Measurements from ENCODE around the gene RTN4. TPM values are rescaled to one million over a fixed set of nuclear protein-coding genes. Genes with fewer than 3 reads are reported as not detected.

The RTN4 gene
- total RNA-seq, 1 experiment from 2014 or later, result 110 TPM

GRCh38 chr2:55045780-55046179 lies 4.5 kb downstream of the RTN4 start:
- peak; percentile 49 for DNase-seq (ENCODE audit: low spot score)
- in situ Hi-C loops (cut with HindIII; ENCODE audit: low sequenced_read_pairs), result no loop called here

DNA sequence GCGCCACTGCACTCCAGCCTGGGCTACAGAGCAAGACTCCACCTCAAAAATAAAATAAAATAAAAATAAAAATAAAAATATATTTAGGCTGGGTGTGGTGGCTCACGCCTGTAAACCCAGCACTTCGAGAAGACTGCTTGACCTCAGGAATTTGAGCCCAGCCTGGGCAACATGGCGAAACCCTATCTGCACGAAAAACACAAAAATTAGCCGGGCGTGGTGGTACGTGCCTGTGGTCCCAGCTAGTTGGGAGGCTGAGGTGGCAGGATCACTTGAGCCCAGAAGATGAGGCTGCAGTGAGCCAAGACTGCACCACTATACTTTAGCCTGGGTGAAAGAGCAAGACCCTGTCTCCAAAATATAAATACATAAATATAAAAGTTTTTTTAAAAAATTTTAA lies 6.4 kb downstream of the RTN4 start:
- DNase-seq (ENCODE audit: low spot score), result no peak
- in situ Hi-C loops (cut with HindIII; ENCODE audit: low sequenced_read_pairs), result no loop called here

DNA sequence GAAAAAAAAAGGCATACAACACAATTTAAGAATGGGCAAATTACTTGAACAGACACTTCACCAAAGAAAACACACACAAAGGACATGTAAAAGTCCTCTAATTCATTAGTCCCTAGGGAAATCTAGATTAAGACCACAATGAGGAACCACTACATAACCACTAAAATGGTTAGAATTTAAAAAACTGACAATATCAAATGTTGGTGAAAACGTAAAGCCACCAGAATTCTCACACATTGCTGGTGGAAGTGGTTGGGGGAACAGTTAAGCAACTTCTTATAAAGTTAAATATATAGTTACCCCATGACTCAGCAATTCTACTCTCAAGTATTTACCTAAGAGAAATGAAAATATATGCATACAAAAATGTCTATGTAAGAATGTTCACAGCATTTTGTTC lies 11.8 kb downstream of the RTN4 start:
- DNase-seq (ENCODE audit: low spot score), result no peak
- in situ Hi-C loops (cut with HindIII; ENCODE audit: low sequenced_read_pairs), result no loop called here

DNA sequence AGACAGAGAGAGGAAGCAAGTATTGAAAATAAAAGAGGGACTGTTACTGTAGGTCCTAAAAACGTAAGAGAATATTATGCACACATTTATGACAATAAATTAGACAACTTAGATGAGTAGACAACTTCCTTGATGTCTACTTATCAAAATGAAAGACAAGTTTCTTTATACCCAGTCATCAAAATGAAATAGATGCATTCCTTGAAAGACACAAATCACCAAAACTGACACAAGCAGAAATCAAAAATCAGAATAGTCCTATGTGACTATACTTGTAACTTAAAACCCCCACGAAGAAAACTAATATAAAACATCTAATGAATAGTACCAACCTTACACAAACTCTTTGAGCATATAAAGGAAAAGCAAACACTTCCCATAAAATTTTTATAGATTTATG lies 14.5 kb downstream of the RTN4 start:
- DNase-seq (ENCODE audit: low spot score), result no peak
- in situ Hi-C loops (cut with HindIII; ENCODE audit: low sequenced_read_pairs), result no loop called here

DNA sequence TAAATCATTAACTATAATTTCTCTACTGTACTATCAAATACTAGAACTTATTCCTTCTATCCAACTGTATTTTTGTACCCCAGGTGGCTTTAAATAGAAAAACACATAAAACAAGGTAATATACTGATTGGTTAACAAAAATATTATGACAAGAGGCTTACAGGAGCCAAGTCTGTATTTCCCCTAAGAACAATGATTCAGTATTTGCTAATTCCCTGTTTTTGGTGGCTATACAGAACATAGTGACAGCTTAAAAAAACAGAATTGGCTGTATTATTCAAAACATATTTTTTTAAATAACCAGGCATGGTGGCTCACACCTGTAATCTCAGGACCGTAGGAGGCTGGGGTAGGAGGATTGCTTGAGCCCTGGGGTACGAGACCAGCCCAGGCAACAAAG lies 16.3 kb downstream of the RTN4 start:
- DNase-seq (ENCODE audit: low spot score), result no peak
- in situ Hi-C loops (cut with HindIII; ENCODE audit: low sequenced_read_pairs), result no loop called here

- in situ Hi-C loops (cut with HindIII; ENCODE audit: low sequenced_read_pairs), result no loop called here
- DNase-seq (ENCODE audit: low spot score), result no peak
Measured at GRCh38 chr2:55033076-55033742, 17.0 kb downstream of the RTN4 start.

- DNase-seq (ENCODE audit: low spot score), result no peak
- in situ Hi-C loops (cut with HindIII; ENCODE audit: low sequenced_read_pairs), result no loop called here
Measured at GRCh38 chr2:55031505-55031904, 18.7 kb downstream of the RTN4 start.

- DNase-seq (ENCODE audit: low spot score), result no peak
- in situ Hi-C loops (cut with HindIII; ENCODE audit: low sequenced_read_pairs), result no loop called here
Measured at GRCh38 chr2:55030766-55031165, 19.5 kb downstream of the RTN4 start.

- no peak for DNase-seq (ENCODE audit: low spot score)
- in situ Hi-C loops (cut with HindIII; ENCODE audit: low sequenced_read_pairs), result no loop called here
Measured at GRCh38 chr2:55029098-55029497, 21.2 kb downstream of the RTN4 start.

DNA sequence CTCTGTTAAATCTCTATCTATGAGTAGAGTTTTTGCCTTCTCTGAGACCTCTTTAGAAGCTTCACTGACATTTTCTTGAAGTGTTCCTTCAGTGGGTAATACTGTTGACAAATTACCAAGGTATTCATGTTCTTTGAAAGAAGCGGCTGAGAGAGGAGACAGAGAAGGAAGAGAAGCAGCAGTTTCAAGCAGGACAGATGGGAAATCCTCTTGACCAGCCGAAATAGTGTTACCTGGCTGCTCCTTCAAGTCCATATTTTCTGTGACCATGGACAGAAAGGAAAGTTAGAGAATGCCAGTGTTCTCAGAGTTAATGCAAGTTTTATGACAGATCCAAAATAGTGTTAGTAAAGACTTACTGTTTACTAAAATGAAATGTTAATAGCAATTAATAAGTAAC lies 23.0 kb downstream of the RTN4 start:
- peak; percentile 61 for DNase-seq (ENCODE audit: low spot score)
- in situ Hi-C loops (cut with HindIII; ENCODE audit: low sequenced_read_pairs), result no loop called here

DNA sequence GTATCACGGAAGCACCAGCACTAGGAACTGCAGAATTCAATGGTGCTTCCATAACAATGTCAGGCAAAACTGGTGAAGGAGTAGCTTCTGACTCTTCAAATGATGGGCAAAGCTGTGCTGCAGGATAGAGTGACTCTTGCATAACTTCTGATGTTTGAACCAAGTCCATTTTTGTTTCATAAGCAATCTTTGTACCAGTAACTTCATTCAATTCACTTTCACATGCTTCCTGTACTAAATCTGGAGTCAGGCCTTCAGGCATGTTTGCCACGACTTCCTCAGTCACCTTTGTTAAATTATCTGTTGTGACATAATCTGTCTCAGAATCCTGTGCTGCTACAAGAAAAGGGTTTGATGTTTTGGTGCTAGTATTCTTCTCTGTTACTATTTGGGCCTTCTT lies 24.0 kb downstream of the RTN4 start:
- in situ Hi-C loops (cut with HindIII; ENCODE audit: low sequenced_read_pairs), result no loop called here
- peak; percentile 41 for DNase-seq (ENCODE audit: low spot score)

- in situ Hi-C loops (cut with HindIII; ENCODE audit: low sequenced_read_pairs), result no loop called here
- DNase-seq (ENCODE audit: low spot score), result no peak
Measured at GRCh38 chr2:55025627-55026026, 24.6 kb downstream of the RTN4 start.

DNA sequence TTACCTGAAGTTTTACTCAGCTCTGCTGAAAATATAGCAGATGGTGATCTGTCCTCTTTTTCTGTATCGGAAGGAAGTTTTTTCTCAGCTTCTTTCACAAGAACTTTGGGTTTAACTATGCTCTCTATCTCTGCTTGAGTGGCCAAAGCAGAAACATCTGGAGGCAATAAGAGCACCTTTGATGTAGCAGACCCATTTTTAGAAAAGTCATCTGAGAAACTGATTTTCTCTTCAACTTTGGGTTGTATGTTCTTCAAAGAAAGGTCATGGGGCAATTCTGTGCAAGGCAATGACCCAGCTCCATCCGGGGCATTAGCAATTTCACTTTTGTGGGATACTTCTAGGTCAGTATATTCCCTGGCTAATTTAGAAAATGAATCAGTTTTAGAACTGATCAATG lies 25.2 kb downstream of the RTN4 start:
- in situ Hi-C loops (cut with HindIII; ENCODE audit: low sequenced_read_pairs), result no loop called here
- DNase-seq (ENCODE audit: low spot score), result no peak

DNA sequence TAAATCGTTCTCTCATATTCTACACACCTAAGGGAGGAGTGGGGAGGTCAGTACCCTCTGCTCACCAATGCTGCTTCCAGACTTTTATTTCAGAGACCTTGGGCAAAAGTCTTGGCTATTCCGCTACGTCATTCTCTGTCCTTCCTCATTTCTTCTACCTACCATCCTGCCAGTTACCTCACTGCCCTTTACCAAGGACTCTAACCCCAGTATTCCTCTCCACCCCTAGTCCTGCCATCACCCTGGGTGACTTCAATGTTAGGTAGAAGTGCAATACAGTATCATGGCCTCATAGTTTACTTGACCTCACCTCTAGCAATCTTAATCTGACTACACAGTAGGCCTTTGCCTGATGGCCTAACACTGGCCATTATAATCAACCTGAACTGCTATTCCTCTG lies 27.8 kb downstream of the RTN4 start:
- in situ Hi-C loops (cut with HindIII; ENCODE audit: low sequenced_read_pairs), result no loop called here
- no peak for DNase-seq (ENCODE audit: low spot score)

DNA sequence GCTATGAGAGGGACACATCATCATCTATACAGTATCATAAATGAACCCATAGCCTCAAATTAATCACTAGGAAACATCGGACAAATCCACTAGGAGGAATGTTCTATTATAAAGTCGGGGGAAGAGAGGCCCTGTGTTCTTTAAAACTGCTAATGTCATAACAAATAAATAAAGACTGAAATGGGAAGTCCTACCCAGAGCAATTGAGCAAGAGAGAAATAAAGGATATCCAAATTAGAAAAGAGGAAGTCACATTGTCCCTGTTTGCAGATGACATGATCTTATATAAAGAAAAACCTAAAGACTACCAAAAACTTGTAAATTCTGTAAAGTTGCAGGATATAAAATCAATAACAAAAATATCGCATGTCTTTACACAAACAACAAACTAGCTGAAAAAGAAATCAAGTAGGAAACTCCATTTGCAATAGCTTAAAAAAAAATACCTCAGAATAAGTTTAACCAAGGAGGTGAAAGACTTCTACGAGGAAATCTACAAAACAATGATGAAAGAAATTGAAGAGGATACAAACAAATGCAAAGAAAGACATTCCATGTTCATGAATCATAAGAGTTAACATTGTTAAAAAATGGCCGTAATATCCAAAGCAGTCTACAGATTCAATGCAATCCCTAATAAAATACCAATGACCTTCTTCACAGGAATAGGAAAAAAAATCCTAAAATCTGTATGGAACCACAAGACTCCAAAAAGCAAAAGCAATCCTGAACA lies 30.6 kb downstream of the RTN4 start:
- in situ Hi-C loops (cut with HindIII; ENCODE audit: low sequenced_read_pairs), result no loop called here

DNA sequence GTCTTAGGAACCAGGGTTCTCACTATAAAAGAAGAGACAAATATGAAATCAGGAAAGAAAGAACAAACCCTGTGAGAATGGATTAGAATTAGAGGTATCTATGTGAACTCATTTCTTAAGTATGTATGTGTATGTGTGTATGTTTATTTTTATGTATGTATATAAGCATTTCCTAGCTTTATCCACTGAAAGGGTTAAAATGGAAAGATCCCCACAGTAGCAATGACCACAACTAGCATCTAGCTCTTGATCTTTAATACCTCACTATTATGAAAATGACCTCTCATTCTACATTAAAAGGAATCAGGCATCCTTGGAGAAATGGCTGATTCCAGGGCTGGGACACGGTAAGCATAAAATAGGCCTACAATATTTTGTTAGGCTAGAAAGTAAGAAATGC lies 31.6 kb downstream of the RTN4 start:
- DNase-seq (ENCODE audit: low spot score), result no peak
- in situ Hi-C loops (cut with HindIII; ENCODE audit: low sequenced_read_pairs), result no loop called here

More for the DNA sequence above, 30.6 kb downstream of the RTN4 start:
- DNase-seq (ENCODE audit: low spot score), result no peak

- no peak for DNase-seq (ENCODE audit: low spot score)
- in situ Hi-C loops (cut with HindIII; ENCODE audit: low sequenced_read_pairs), result no loop called here
Measured at GRCh38 chr2:55017880-55018279, 32.4 kb downstream of the RTN4 start.

- DNase-seq (ENCODE audit: low spot score), result no peak
- in situ Hi-C loops (cut with HindIII; ENCODE audit: low sequenced_read_pairs), result no loop called here
Measured at GRCh38 chr2:55017428-55017827, 32.8 kb downstream of the RTN4 start.

DNA sequence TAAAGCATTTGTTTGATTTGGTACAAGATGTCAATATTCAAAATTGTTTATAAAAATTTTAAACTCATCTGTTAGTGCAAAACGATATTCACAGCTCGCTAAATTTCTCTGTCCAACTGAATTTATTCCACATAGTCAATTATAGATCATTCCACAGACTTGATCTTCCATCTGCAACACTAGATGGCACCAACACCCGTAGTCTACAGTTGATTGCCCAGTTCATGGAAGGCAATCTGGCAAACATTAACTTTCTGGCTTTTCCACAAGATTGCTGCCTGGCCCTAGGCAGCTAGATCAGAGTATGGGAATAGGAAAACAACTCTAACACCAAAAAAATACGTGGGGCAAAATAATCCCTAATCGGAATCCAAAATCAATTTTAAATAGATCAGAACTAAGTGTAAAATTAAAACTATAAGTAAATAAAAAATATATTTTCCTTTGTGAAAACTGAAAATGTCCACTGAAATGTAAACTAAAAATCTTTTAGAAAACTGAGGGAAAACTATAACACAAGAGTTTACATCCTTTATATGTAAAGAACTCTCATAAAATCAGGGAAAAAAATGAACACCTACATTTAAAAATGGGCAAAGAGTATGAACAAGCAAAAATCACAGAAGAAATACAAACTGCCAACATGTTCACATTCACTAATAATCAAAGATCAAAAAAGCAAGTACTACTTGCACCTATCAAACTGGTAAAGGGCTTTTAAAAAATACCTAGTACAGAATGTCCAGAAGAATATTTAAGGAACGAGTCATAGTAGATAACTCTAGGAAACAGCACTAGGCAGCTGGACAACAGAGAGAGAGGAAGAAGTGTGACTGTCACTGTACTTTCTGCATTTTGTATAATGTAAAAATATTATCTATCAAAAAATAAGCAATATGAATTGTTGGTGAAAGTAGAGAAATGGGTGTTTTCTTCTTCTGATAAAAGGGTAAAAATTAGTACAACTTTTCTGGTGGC lies 35.0 kb downstream of the RTN4 start:
- DNase-seq (ENCODE audit: low spot score), result peak; percentile 91
- in situ Hi-C loops (cut with HindIII; ENCODE audit: low sequenced_read_pairs), result no loop called here

GRCh38 chr2:55013936-55014335 lies 36.3 kb downstream of the RTN4 start:
- in situ Hi-C loops (cut with HindIII; ENCODE audit: low sequenced_read_pairs), result no loop called here
- peak; percentile 41 for DNase-seq (ENCODE audit: low spot score)

All from G401 (cell line).